CD14-positive monocyte (primary cell): ENCODE measurements around the gene KRTAP10-8. TPM values are rescaled to one million over a fixed set of nuclear protein-coding genes. Genes with fewer than 3 reads are reported as not detected.
"Not testable (repeated sequence)": the region's sequence is repeated elsewhere in the genome, so short reads cannot be mapped to it uniquely, and the experiment has no call there.

Experiments
- DNase-seq, 3 donors: peaks; one replicate each; pipeline ENCODE4 v3.0.0-alpha.2; 2011 to 2022
- H2AFZ ChIP-seq: 2 replicates; pipeline ENCODE4 v1.6.0; 2012; ENCODE audit warnings: mild to moderate bottlenecking, low read depth, low read length, inconsistent platforms; ENCODE audit not compliant: insufficient read depth, poor library complexity, severe bottlenecking
- H3K27ac ChIP-seq, 2 donors: 1 replicate in 1 of 2; 2 replicates in 1 of 2; pipeline ENCODE4 v1.5.1; 2012 to 2013; ENCODE audit warnings: low read length in 2 of 2, control low read depth in 1 of 2, inconsistent platforms in 1 of 2, low read depth in 1 of 2, mild to moderate bottlenecking in 1 of 2
- H3K27me3 ChIP-seq, 2 donors: one replicate each; pipeline versions ENCODE4 v1.6.0 to v1.6.1; 2011 to 2013; ENCODE audit warnings: low read length in 2 of 2; ENCODE audit not compliant: control insufficient read depth in 2 of 2, insufficient read depth in 2 of 2
- H3K36me3 ChIP-seq, 2 donors: replicated peaks in 1 of 2; 1 replicate in 1 of 2; 2 replicates in 1 of 2; pipeline versions ENCODE4 v1.5.1 to v1.6.1; 2012 to 2013; ENCODE audit warnings: low read length in 2 of 2, control low read depth in 1 of 2, inconsistent platforms in 1 of 2, mild to moderate bottlenecking in 1 of 2; ENCODE audit not compliant: insufficient read depth in 2 of 2, control insufficient read depth in 1 of 2
- H3K4me1 ChIP-seq, 2 donors: 1 replicate in 1 of 2; 2 replicates in 1 of 2; pipeline versions ENCODE4 v1.5.1 to v1.6.1; 2012 to 2013; ENCODE audit warnings: low read length in 2 of 2, control low read depth in 1 of 2, inconsistent platforms in 1 of 2, mild to moderate bottlenecking in 1 of 2, moderate library complexity in 1 of 2; ENCODE audit not compliant: insufficient read depth in 2 of 2, control insufficient read depth in 1 of 2
- H3K4me2 ChIP-seq: replicated peaks from 2 replicates; pipeline ENCODE3; 2012; ENCODE audit warnings: low read length, moderate library complexity, mild to moderate bottlenecking; ENCODE audit not compliant: poor library complexity, severe bottlenecking; ENCODE audit errors: extremely low read depth
- H3K4me3 ChIP-seq, 3 experiments: fragments of 200-600 bp in 1 of 3; sonication (generic) in 1 of 3; replicated peaks in 1 of 3; 1 replicate in 2 of 3; 2 replicates in 1 of 3; pipeline ENCODE4 v1.5.1; 2011 to 2013; ENCODE audit warnings: low read length in 3 of 3, mild to moderate bottlenecking in 3 of 3, control low read depth in 2 of 3, low read depth in 2 of 3, inconsistent platforms in 1 of 3, moderate library complexity in 1 of 3
- H3K79me2 ChIP-seq: 2 replicates; pipeline ENCODE4 v1.6.0; 2012; ENCODE audit warnings: mild to moderate bottlenecking, control low read depth, inconsistent platforms, low read length, moderate library complexity; ENCODE audit not compliant: insufficient read depth
- H3K9ac ChIP-seq: 2 replicates; pipeline ENCODE4 v1.6.0; 2017; ENCODE audit warnings: low read length, mild to moderate bottlenecking; ENCODE audit not compliant: insufficient read depth, poor library complexity, severe bottlenecking
- H3K9me3 ChIP-seq, 2 donors: replicated peaks in 1 of 2; 1 replicate in 1 of 2; 2 replicates in 1 of 2; pipeline versions ENCODE4 v1.5.1 to v1.6.1; 2012 to 2013; ENCODE audit warnings: low read length in 2 of 2, control low read depth in 1 of 2; ENCODE audit not compliant: control insufficient read depth in 1 of 2, insufficient read depth in 1 of 2
- H4K20me1 ChIP-seq: 2 replicates; pipeline ENCODE4 v1.6.0; 2012; ENCODE audit warnings: mild to moderate bottlenecking, low read length, control low read depth, moderate library complexity; ENCODE audit not compliant: insufficient read depth
- H3K27ac Mint-ChIP-seq, 7 donors: one replicate each; pipeline ENCODE4 v1.8.0; 2020; ENCODE audit warnings: mild to moderate bottlenecking in 7 of 7, mixed read lengths in 7 of 7, moderate library complexity in 6 of 7, inconsistent platforms in 2 of 7
- H3K27me3 Mint-ChIP-seq, 3 donors: one replicate each; pipeline ENCODE4 v1.8.0; 2021 to 2022; ENCODE audit warnings: low read depth in 3 of 3, mild to moderate bottlenecking in 3 of 3, mixed read lengths in 3 of 3, moderate library complexity in 3 of 3, inconsistent platforms in 1 of 3
- H3K36me3 Mint-ChIP-seq, 2 donors: one replicate each; pipeline ENCODE4 v1.8.0; 2020; ENCODE audit warnings: mixed read lengths in 2 of 2, inconsistent platforms in 1 of 2, mild to moderate bottlenecking in 1 of 2
- H3K4me1 Mint-ChIP-seq: one replicate; pipeline ENCODE4 v1.8.0; 2020; ENCODE audit warnings: mild to moderate bottlenecking, mixed read lengths
- H3K4me3 Mint-ChIP-seq, 2 donors: one replicate each; pipeline ENCODE4 v1.8.0; 2020; ENCODE audit warnings: mild to moderate bottlenecking in 2 of 2, mixed read lengths in 2 of 2, moderate library complexity in 1 of 2
- H3K9me3 Mint-ChIP-seq, 7 donors: one replicate each; pipeline ENCODE4 v1.8.0; 2020 to 2022; ENCODE audit warnings: mixed read lengths in 7 of 7, mild to moderate bottlenecking in 6 of 7, moderate library complexity in 6 of 7, inconsistent platforms in 2 of 7
- CTCF ChIP-seq: fragments of 200-600 bp; IDR thresholded peaks from one replicate; pipeline ENCODE4 v1.8.0; 2022; ENCODE audit warnings: antibody characterized with exemption, mild to moderate bottlenecking
- WGBS: methylation state at CpG from one replicate; pipeline ENCODE4 v1.1.5; 2013; ENCODE audit warnings: missing lambda C conversion rate; ENCODE audit not compliant: insufficient coverage; 5-methylcytosine and 5-hydroxymethylcytosine counted together
- intact Hi-C, 2 donors: fragments of 100-400 bp; cut with micrococcal nuclease; formaldehyde crosslinking; loops; one replicate each; pipeline versions ENCODE4 v1.15.0 to v1.15.1; 2023
- polyA plus RNA-seq, 3 donors: library from polyadenylated mRNA; depleted of rRNA in 1 of 3; unstranded in 2 of 3; stranded (reverse) in 1 of 3; fragments of 300-500 nt in 2 of 3; fragments of >200 nt in 1 of 3; fragmentation: Illumina TruSeq in 2 of 3; gene quantifications; 1 replicate in 2 of 3; 2 replicates in 1 of 3; pipeline ENCODE4 v1.2.3, GENCODE V29; 2012 to 2021

The KRTAP10-8 gene
- polyA plus RNA-seq, 3 donors, result not detected

GRCh38 chr21:44591801-44592130 lies 20.1 kb upstream of the KRTAP10-8 start:
- H3K79me2 ChIP-seq, H3K4me1 ChIP-seq, H3K36me3 Mint-ChIP-seq, H3K4me3 ChIP-seq, H3K9me3 Mint-ChIP-seq, H3K4me2 ChIP-seq, H3K9ac ChIP-seq, H3K27me3 ChIP-seq, intact Hi-C loops, H3K27ac ChIP-seq, H3K9me3 ChIP-seq, H3K4me1 Mint-ChIP-seq, H3K4me3 Mint-ChIP-seq, H3K36me3 ChIP-seq, H3K27ac Mint-ChIP-seq, H4K20me1 ChIP-seq, H2AFZ ChIP-seq, DNase-seq: not testable (repeated sequence)
- peaks cover 2 to 30% (median 8%) of the 10 kb centered on the region in 3 donors for H3K27me3 Mint-ChIP-seq
- WGBS, result no CpG with 5 or more reads among the region's 4 CpGs

DNA sequence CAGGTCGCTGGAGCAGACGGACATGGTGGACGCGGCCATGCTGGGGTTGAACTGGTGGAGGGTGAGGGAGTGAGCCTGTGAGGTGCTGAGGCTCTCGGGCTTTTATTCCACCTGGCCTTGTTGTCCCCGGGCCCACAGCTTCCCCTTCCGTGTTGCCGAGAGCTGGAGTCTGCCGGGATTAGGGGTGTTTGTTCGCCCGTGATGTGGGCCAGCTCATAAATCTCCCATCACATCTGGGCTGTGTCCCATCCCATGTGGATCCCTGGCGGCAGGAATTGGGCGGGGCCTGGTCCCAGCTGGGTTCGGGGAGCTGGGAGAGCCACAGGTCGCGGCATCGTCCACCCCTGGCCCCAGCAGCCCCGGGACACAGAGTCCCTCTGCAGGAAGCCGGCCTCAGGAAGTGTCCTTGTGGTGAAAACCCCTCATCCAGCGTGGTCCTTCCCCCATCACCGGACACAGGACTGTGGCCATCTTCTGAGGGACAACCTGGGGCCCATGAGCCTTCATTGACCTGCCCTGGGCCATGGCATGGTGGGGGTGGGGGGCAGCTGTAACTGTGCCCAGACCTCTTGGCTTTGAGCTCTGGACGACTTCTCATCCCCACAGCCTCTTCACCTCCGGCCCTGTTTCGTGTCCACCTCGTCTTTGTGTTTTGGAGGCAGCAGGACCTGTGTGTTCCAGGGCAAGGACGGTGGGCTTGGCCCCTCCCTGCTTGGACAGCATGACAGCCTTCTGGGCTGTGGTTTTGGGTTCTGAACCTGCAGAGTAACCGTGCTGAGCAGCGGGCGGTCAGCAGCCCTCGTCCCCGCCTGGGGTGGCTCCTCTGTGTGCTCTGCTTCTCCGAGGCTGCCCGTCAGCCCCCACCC lies 19.2 kb upstream of the KRTAP10-8 start, which contains the start of gene KRTAP10-6:
Gene KRTAP10-6 (minus strand): TSS at position 60 of the 866 bp plus-strand sequence. CDS start 21 bp downstream, at position 39.
- Mint-ChIP-seq H3K4me1 (no peaks in the 10 kb centered on the region), H3K36me3 (no peaks in the 10 kb centered on the region), H3K27me3 (peaks cover 0 to 31% (median 8%) of the 10 kb centered on the region in 3 donors), H3K27ac (peak within 1 kb of the TSS in 1 of 7 donors; percentile 41), H3K9me3 (no peaks in the 10 kb centered on the region), H3K4me3 (no peak within 1 kb of the TSS)
- H3K79me2 ChIP-seq, result no peaks in the 10 kb centered on the region
- TF ChIP-seq CTCF, result no peak
- H3K9me3 ChIP-seq, result no peaks in the 10 kb centered on the region
- 73% methylated on average over 25 of the region's 33 CpGs for WGBS
- no peaks in the 10 kb centered on the region for H3K36me3 ChIP-seq
- no peaks in the 10 kb centered on the region for H4K20me1 ChIP-seq
- H3K27me3 ChIP-seq, result no peaks in the 10 kb centered on the region
- no peak within 1 kb of the TSS for H3K4me2 ChIP-seq
- no peak within 1 kb of the TSS for H3K27ac ChIP-seq
- no peak within 1 kb of the TSS for H3K4me3 ChIP-seq
- DNase-seq, result no peak
- intact Hi-C loops, result no loop called here
- no peak within 1 kb of the TSS for H3K9ac ChIP-seq
- no peak within 1 kb of the TSS for H2AFZ ChIP-seq
- no peaks in the 10 kb centered on the region for H3K4me1 ChIP-seq
